Measurements from ENCODE around the gene GAD1. TPM values are rescaled to one million over a fixed set of nuclear protein-coding genes. Genes with fewer than 3 reads are reported as not detected.

Gene GAD1
- total RNA-seq, result 0.82 and 4.9 TPM in 2 replicates

- TF ChIP-seq CTCF (IDR thresholded peaks at IDR 0.05; ENCODE audit: insufficient read depth, low read length, poor library complexity, severe bottlenecking), result no peak
- no peak for DNase-seq (ENCODE audit: low read depth)
- H3K4me3 ChIP-seq (ENCODE audit: low read depth, low read length), result peak within 1 kb of the TSS; percentile 47
- H3K36me3 ChIP-seq (ENCODE audit: control insufficient read depth, insufficient read depth, low read length), result no peaks in the 10 kb centered on the region
- H3K27me3 ChIP-seq (ENCODE audit: control insufficient read depth, insufficient read depth, low read length), result peaks cover 60% of the 10 kb centered on the region
Measured at GRCh38 chr2:170816504-170817092, at the start of gene GAD1. TSS of gene GAD1 (plus strand) at chr2:170816887. CDS start at chr2:170818592, 1,705 bp downstream.

DNA sequence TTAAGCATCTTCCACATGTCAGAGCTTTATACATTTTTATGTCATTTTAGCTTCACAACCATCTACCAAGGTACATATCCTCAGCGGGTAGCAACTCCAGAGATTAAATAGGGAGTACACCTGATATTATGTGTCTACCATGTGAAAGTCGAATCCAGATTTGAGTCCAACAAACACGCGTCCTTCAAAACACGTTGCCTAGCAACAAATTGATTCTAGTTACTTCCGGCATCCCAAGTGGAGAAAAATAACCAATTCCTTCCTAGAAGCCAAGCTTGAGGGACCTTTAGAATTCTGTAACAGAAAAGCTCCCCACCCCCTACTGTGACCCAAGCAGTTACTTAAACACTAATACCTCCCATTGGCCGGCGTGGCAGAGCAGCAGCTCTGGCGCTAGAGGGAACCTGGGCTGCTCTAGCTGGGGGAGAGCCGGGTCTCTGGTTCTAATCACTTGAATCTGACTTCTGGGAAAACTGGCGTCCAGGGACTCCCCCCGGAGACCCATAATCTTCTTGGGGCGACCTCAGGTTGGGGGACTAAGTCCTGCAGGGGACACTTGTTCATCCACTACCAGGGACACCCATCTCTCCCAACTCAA lies 46.6 kb upstream of the GAD1 start, which contains the start of gene ERICH2:
ERICH2 (plus strand) TSS at position 371 of the 598 bp plus-strand sequence. CDS start 304 bp downstream, outside the sequence.
- peak; percentile 29 for DNase-seq (ENCODE audit: low read depth)
- Histone ChIP-seq H3K36me3 (ENCODE audit: control insufficient read depth, insufficient read depth, low read length) (no peaks in the 10 kb centered on the region), H3K4me3 (ENCODE audit: low read depth, low read length) (peak within 1 kb of the TSS; percentile 69), H3K27me3 (ENCODE audit: control insufficient read depth, insufficient read depth, low read length) (peaks cover 4% of the 10 kb centered on the region)
- TF ChIP-seq CTCF (IDR thresholded peaks at IDR 0.05; ENCODE audit: insufficient read depth, low read length, poor library complexity, severe bottlenecking), result peak; percentile 19

- no peak for TF ChIP-seq CTCF (IDR thresholded peaks at IDR 0.05; ENCODE audit: insufficient read depth, low read length, poor library complexity, severe bottlenecking)
- Histone ChIP-seq H3K27me3 (ENCODE audit: control insufficient read depth, insufficient read depth, low read length) (peaks cover 4% of the 10 kb centered on the region), H3K36me3 (ENCODE audit: control insufficient read depth, insufficient read depth, low read length) (no peaks in the 10 kb centered on the region), H3K4me3 (ENCODE audit: low read depth, low read length) (peak overlapping the region; percentile 69)
- peak; percentile 41 for DNase-seq (ENCODE audit: low read depth)
Measured at GRCh38 chr2:170770606-170771420, 45.9 kb upstream of the GAD1 start.

DNA sequence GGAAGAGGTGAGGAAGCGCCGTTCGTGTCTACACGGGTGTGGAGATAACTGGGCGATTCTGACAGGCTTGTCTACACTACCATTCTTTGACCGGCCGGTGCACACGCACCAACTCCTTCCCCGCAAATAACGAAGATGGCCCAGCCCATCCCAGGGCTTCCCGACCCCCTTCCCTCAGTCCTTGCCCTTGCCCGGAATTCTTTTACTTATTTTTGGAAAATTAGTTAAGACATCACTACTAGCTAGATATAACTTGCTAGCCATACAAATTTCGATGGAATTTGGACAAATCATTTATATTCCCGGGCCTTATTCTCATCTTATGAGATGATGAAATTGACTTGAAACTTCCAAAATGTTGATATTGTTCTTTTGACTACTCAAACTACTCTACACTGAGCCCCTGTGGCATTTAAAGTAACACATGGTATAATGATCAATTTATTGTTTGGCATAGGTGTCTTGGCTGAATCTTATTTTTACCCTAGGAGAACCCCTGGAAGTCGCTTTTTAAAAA lies 45.2 kb upstream of the GAD1 start:
- H3K27me3 ChIP-seq (ENCODE audit: control insufficient read depth, insufficient read depth, low read length), result peaks cover 4% of the 10 kb centered on the region
- no peak for TF ChIP-seq CTCF (IDR thresholded peaks at IDR 0.05; ENCODE audit: insufficient read depth, low read length, poor library complexity, severe bottlenecking)

GRCh38 chr2:170772295-170772694 lies 44.4 kb upstream of the GAD1 start:
- Histone ChIP-seq H3K4me3 (ENCODE audit: low read depth, low read length) (no peak overlapping the region), H3K36me3 (ENCODE audit: control insufficient read depth, insufficient read depth, low read length) (no peaks in the 10 kb centered on the region), H3K27me3 (ENCODE audit: control insufficient read depth, insufficient read depth, low read length) (peaks cover 4% of the 10 kb centered on the region)
- no peak for DNase-seq (ENCODE audit: low read depth)
- TF ChIP-seq CTCF (IDR thresholded peaks at IDR 0.05; ENCODE audit: insufficient read depth, low read length, poor library complexity, severe bottlenecking), result no peak

More for the DNA sequence above, 45.2 kb upstream of the GAD1 start:
- H3K4me3 ChIP-seq (ENCODE audit: low read depth, low read length), result peak overlapping the region; percentile 69
- no peaks in the 10 kb centered on the region for H3K36me3 ChIP-seq (ENCODE audit: control insufficient read depth, insufficient read depth, low read length)
- no peak for DNase-seq (ENCODE audit: low read depth)

All from kidney epithelial cell (primary cell).